Measurements from ENCODE around the gene ZNF770. TPM values are rescaled to one million over a fixed set of nuclear protein-coding genes. Genes with fewer than 3 reads are reported as not detected.

ZNF770 gene, protein sequence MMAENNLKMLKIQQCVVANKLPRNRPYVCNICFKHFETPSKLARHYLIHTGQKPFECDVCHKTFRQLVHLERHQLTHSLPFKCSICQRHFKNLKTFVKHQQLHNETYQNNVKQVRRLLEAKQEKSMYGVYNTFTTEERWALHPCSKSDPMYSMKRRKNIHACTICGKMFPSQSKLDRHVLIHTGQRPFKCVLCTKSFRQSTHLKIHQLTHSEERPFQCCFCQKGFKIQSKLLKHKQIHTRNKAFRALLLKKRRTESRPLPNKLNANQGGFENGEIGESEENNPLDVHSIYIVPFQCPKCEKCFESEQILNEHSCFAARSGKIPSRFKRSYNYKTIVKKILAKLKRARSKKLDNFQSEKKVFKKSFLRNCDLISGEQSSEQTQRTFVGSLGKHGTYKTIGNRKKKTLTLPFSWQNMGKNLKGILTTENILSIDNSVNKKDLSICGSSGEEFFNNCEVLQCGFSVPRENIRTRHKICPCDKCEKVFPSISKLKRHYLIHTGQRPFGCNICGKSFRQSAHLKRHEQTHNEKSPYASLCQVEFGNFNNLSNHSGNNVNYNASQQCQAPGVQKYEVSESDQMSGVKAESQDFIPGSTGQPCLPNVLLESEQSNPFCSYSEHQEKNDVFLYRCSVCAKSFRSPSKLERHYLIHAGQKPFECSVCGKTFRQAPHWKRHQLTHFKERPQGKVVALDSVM
- total RNA-seq, result 10 to 100 TPM; 22.7 to 38.8 (median 28.2) TPM

DNA sequence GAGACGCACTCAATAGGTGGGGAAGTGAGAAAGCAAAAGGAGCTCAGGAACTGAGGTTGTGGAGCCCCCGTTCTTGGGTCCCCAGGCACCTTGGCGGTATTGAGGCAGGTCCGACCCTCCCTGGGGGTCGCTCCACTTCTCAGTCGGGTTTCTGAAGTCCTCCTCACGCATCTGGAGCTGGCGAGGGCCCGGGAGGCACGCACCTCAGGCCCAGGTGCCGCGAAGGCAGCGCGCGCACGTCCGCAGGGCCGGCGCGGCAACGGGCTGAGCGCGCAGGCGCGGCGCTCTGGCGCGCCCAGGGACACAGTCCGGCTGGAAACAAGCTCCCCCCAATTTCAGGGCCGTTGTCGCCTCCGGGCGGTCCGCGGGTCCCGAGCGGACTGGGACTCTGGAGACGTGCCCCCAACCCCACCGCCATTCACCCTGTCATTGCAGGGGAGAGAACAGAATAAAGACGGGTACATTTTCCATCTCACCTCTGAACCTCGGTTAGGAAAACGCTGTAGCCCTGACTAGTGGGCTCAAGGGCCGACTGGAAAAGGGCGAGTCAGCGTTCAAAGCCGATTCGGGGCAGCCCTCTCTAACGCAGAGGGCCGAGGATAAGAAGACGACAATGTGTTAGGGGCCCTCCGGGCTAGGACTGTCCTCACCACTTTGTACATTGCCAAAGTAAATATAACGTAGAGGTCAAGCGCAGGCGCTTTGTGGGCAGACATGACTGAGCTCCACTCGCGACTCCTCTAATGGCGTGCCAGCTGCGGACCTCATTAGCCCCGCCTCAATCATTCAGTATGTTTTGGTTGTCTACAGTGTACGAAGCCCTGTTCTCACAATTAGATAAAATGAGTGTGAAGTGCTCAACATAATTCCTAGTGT lies at the start of gene ZNF770:
ZNF770 (minus strand) TSS at position 261 of the 876 bp plus-strand sequence. CDS start 4,853 bp downstream, outside the sequence.
- Histone ChIP-seq H3K27ac (peak within 1 kb of the TSS; percentile 97 to 98), H3K36me3 (no peaks in the 10 kb centered on the region), H3K9me3 (no peaks in the 10 kb centered on the region), H3K4me3 (peak within 1 kb of the TSS; percentile 79 to 98 (median 80)), H3K4me1 (peaks cover 0 to 14% of the 10 kb centered on the region in 2 donors), H3K27me3 (no peaks in the 10 kb centered on the region)
- TF ChIP-seq POLR2A (IDR thresholded peaks at IDR 0.05) (peak; percentile 20), POLR2AphosphoS5 (IDR thresholded peaks at IDR 0.05) (peak; percentile 65 to 72 (median 67))
- TF ChIP-seq, protein P1, sequence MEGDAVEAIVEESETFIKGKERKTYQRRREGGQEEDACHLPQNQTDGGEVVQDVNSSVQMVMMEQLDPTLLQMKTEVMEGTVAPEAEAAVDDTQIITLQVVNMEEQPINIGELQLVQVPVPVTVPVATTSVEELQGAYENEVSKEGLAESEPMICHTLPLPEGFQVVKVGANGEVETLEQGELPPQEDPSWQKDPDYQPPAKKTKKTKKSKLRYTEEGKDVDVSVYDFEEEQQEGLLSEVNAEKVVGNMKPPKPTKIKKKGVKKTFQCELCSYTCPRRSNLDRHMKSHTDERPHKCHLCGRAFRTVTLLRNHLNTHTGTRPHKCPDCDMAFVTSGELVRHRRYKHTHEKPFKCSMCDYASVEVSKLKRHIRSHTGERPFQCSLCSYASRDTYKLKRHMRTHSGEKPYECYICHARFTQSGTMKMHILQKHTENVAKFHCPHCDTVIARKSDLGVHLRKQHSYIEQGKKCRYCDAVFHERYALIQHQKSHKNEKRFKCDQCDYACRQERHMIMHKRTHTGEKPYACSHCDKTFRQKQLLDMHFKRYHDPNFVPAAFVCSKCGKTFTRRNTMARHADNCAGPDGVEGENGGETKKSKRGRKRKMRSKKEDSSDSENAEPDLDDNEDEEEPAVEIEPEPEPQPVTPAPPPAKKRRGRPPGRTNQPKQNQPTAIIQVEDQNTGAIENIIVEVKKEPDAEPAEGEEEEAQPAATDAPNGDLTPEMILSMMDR (IDR thresholded peaks at IDR 0.05), result no peak
- peak; percentile 63 to 79 for DNase-seq (ENCODE audit: low spot score in 2 of 2)
- intact Hi-C loops (cut with DNase I; ENCODE audit: low total_unique reads), result no loop called here

DNA sequence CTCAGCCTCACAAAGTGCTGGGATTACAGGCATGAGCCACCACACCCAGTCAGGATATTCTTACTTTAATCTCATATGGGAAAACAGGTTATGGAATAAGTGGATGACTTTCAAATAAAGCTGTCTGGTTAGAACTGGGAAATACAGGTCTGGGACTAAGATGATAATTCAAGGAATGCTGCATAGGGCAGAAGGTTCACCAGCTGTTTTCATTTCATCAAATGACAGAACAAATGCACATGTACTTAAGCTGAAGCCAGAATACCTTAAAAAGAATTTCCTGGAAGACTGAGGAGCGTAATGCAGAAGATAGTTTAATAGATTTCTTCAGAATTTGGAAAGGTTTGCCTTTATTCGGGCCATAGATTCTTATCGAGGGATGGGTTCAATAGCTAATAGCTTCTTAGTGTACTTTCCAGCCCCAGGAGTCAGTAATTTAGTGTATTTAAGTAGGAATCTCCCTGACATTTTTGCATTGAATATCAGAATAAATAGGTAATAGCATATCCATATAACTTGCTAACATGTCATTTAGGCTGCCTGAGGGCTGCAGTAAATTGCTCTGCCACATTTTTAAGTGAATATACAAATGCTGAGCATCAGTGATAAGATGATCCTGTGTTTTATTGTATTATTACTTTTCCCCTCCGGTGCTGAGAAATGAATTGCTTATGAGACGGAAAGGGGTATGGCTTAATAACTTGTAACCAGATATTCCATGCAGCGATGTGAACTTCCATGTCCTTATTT lies 40.3 kb upstream of the ZNF770 start:
- Histone ChIP-seq H3K4me3 (no peak overlapping the region), H3K27ac (no peak overlapping the region), H3K4me1 (no peaks in the 10 kb centered on the region), H3K36me3 (no peaks in the 10 kb centered on the region), H3K9me3 (no peaks in the 10 kb centered on the region), H3K27me3 (no peaks in the 10 kb centered on the region)
- DNase-seq (ENCODE audit: low spot score in 2 of 2), result no peak
- TF ChIP-seq POLR2AphosphoS5 (IDR thresholded peaks at IDR 0.05), result no peak
- TF ChIP-seq, protein P1 (IDR thresholded peaks at IDR 0.05), result no peak
- intact Hi-C loops (cut with DNase I; ENCODE audit: low total_unique reads), result no loop called here

DNA sequence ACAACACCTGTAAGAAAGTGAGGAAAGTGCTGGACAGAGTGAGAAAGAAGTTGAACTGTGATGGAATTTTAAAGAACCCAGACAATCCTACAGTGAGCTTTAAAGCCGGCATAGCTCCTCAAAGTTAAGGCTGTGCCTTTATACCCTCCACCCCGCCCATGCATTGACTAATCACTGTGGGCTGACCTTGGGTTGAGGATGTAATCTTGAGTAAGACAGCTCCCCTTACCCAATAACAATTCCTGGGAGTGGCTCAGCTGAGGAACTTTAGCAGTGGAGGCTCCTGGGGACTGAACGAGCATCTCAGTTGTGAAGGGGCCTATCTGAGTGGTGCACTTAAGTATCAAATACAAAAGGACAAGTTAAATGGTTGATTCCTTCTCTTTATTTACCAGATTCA lies 35.7 kb upstream of the ZNF770 start:
- no peaks in the 10 kb centered on the region for H3K4me1 ChIP-seq
- no peaks in the 10 kb centered on the region for H3K9me3 ChIP-seq
- no peak for TF ChIP-seq POLR2AphosphoS5 (IDR thresholded peaks at IDR 0.05)
- TF ChIP-seq, protein P1 (IDR thresholded peaks at IDR 0.05), result no peak
- TF ChIP-seq POLR2A (IDR thresholded peaks at IDR 0.05), result no peak
- DNase-seq (ENCODE audit: low spot score in 2 of 2), result no peak
- H3K27ac ChIP-seq, result no peak overlapping the region
- H3K36me3 ChIP-seq, result no peaks in the 10 kb centered on the region
- no peak overlapping the region for H3K4me3 ChIP-seq
- intact Hi-C loops (cut with DNase I; ENCODE audit: low total_unique reads), result no loop called here
- H3K27me3 ChIP-seq, result no peaks in the 10 kb centered on the region

DNA sequence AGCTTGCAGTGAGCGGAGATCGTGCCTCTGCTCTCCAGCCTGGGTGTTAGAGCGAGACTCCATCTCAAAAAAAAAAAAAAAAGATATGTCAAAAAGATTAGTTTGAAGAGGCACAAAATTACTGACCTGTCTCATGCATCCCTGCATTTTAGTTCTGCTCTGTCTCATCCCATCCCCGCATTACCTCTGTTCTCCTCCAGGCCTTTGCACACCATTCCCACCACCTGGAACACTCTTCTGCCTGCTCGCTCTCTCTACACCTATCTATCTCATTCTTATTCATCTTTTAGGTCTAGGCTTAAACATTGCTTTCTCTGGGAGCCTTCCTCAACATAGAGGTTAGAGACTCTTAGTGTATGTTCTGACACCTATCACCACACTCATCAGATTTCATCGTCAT lies 32.9 kb upstream of the ZNF770 start:
- intact Hi-C loops (cut with DNase I; ENCODE audit: low total_unique reads), result no loop called here
- Histone ChIP-seq H3K27me3 (no peaks in the 10 kb centered on the region), H3K36me3 (no peaks in the 10 kb centered on the region), H3K4me3 (no peak overlapping the region), H3K9me3 (no peaks in the 10 kb centered on the region), H3K27ac (no peak overlapping the region), H3K4me1 (no peaks in the 10 kb centered on the region)
- DNase-seq (ENCODE audit: low spot score in 2 of 2), result no peak
- TF ChIP-seq POLR2AphosphoS5 (IDR thresholded peaks at IDR 0.05) (no peak), POLR2A (IDR thresholded peaks at IDR 0.05) (no peak)
- TF ChIP-seq, protein P1 (IDR thresholded peaks at IDR 0.05), result no peak
